NCI-H1694 (cell line): ENCODE results near the gene GNB2.

Experiments used
- DNase-seq: peaks from one replicate; lab custom pipeline; 2025; lab: John Stamatoyannopoulos, UW

The GNB2 gene

GRCh38 chr7:100681491-100682227 lies 8.1 kb downstream of the GNB2 start:
- DNase-seq = no peak

- DNase-seq = no peak
Measured at GRCh38 chr7:100682228-100682741, 8.7 kb downstream of the GNB2 start.

- DNase-seq = no peak
Measured at GRCh38 chr7:100682991-100683658, 9.6 kb downstream of the GNB2 start.

DNA sequence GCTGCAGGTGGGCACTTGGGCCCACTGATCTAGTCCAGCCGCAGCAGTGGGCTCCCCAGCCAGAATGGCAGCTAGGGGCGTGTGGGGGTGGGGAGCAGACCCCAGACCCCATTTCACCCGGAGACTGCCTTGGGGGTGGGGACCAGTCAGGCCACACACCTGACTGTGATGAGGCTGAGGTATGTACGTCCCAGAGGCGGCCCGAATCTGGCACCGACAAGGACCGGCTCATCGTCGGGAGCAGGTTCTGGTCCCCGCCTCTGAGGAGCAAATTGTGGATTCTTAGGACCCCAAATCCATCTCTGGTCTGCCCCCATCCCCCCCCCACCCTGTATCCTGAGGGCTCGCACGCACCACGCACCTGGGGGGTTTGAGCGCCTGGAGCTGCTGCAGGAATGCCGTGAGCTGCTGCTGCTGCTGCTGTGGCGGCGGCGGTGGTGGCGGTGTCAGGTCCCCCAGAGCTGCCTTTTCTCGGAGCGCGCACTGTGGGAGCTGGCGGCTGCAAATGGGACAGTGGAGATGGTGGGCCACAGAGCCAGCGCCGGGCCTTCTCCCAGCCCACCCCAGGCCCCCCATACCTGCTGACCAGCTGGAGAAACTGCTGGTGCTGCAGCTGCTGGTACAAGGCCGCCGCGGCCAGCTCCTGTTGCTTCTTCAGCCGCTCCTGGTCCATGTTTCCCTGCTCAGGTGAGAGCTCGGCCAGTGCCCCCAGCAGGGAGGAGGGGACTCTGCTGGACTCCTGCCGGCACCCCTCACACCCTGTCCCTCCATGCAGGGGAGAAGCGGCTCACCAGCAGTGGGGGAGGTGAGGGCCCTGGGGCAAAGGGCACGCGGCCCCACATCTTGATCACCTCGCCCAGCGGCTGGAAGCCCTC lies 10.4 kb downstream of the GNB2 start:
- DNase-seq = no peak

GRCh38 chr7:100684534-100685042 lies 11.0 kb downstream of the GNB2 start:
- no peak for DNase-seq

DNA sequence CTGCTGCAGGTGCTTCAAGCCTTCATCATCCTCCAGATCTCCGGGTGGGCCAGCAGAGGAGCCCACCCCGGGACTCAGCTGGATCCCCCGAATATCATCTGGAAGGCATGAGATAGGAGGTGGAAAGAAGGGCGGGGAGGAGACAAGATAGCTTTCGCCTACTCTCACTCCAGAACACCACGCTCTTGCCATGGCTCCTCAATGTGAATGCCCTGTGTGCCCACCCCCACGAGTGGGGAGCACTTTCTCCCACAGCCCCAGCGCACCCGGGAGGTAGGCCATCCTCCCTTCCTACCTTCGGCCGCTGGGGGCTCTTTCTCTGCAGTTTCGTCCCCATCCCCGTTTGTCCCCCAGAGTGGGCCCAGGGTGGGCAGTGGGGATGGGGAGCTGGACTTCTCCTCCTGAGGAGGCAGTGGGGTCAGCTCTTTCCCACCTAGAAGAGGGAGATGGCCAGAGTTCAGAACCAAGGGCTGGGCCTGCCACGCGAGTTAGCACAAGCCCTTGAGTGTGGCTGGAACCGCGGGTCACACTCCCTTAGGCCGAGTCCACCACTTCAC lies 11.6 kb downstream of the GNB2 start:
- DNase-seq = no peak

- no peak for DNase-seq
Measured at GRCh38 chr7:100685631-100686145, 12.1 kb downstream of the GNB2 start.

GRCh38 chr7:100686201-100686821 lies 12.8 kb downstream of the GNB2 start:
- DNase-seq = no peak

- DNase-seq = no peak
Measured at GRCh38 chr7:100686822-100687211, 13.3 kb downstream of the GNB2 start.

GRCh38 chr7:100687261-100687660 lies 13.7 kb downstream of the GNB2 start:
- DNase-seq = no peak

DNA sequence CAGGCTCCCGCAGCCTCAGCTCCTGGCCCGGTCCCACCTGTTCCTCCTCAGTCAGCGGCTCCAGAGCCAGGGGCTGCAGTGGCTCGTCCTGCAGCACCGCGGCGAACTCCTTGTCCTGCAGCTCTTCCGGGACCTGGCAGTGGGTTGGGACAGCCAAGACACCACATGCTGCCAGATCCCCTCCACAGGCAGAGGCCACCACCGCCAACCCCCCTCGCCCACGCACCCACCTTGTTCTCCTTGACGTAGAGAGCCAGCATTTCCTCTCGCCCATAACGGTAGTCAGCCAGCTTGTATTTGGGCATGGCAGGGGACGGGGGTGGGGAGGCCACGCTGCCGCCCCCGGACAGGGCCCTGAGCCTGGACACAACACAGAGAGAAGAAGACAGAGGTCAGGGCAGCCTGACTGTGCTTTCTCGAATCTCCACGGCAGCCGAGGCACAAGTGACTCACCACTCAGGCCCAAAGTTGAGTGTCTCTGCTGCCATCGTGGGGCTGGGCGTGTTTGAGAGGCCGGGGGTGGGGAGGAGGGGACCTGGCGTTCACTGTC lies 14.3 kb downstream of the GNB2 start:
- no peak for DNase-seq

- no peak for DNase-seq
Measured at GRCh38 chr7:100688326-100688860, 14.9 kb downstream of the GNB2 start.

DNA sequence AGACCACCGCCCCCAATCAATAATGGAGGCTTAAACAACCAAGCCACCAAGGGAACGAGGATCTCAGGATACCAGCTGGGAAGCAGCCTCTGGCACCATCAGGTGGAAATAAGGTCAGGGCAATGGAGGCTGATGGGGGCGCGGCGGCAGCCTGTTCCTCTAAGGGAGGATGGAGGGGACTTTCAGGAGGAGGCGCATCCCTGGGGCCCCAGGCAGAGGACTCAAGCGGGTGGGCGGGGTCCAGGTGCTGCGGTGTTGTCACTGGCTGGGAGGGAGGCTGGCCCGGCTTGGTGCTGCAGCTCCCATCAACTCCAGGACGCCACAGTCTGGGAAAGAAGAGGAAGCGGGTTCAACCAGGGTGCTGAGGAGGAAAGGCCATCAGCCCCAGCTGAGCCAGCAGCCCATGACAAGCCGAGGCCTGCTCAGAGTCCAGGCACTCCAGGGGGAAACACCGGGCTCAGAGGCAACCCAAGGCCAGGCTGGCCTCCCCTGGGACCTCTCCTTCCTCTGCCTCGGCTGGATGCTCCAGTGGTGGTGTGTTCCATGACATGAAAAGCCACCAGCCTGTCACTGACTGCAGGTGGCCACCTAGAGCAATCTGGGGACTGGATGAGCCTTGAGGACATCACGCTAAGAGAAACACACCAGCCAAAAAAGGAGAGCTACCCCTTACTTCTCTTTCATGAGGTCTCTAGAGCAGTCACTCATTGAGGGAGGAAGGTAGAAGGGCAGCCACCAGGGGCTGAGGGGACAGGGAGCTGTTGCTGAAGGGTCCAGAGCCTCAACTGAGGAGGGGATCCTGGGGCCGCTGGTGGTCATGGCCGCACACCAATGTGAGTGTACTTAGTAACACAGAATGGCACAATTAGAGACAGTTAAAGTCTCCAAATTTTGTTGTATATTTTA lies 15.9 kb downstream of the GNB2 start:
- DNase-seq = no peak

DNA sequence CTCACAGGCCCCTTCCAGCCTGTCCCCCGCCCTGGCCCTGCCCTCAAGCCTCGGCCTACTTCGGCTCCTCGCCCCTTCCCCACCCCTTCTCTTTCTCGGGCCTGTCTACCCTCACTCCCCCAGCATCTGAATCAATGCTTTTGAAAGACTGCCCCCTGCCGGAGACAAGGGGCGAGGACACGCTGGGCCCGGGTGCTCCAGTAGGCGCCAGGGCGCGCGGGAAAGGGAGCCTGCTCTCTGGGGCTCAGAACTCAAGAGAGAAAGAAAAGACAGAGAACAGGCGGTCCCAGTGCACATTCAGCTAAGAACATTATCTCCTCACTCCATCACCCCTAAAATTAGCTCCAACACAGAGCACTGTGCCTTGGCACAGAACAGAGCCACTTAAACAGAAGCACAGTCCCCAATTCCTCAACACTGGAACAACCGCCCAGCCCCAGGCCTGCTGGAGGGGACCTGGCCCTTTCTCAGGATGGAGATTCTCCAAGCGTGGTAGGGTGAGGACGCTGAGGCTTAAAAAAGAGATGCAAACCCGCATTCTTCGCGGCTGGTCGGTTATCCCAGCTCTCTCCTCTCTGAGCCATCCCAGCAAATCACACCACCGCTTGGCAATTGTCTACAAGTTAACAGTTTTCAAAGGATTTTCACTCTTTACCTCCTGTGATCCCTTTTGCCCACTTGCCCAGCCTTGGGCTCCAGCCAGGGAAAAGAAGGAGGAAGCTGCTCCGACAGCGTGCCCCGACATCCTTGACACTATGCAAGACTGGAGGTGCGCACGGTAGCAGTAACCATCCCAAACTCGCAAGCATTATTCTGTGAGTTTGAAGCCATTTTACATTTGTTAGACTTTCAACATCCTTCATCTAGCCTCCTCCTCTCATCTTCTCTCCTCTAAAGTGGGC lies 18.4 kb downstream of the GNB2 start:
- DNase-seq = peak; percentile 73

GRCh38 chr7:100692578-100692961 lies 19.0 kb downstream of the GNB2 start:
- no peak for DNase-seq

- DNase-seq = no peak
Measured at GRCh38 chr7:100693312-100694097, 20.0 kb downstream of the GNB2 start.

DNA sequence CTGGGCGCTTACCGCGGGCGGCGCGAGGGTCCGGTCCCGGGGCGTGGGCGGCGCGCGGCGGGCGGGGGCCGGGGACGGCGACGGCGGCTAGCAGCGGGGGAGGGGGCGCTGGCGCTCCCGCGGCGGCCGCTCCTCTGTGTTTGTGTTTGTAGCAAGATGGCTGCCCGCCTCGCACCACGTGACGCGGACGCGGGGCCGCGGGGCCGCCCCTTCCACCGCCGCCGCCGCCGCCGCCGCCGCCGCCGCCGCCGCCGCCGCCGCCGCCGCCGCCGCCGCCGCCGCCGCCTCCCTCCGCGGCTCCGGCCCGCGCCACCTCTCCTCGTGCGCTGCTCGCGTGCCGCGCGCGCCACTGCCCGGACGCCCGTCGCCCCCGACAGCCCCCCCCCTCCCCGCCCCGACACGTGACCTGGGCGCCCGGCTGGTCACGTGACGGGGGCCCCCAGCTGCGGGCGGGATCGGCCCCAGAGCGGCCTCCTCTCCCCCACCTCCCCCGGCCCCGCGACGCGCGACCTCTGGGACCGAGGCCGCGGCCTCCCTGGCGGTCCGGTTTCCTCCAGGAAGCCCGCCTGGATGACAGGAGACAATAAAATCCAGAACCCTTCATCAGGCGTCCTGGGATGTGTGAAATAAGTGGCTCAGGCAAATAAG lies 20.7 kb downstream of the GNB2 start, which contains the start of gene GIGYF1:
GIGYF1 (minus strand) TSS at position 153 of the 648 bp plus-strand sequence. CDS start 6,012 bp downstream, outside the sequence.
- peak; percentile 21 for DNase-seq
